Panc1 (cell line): ENCODE results near the gene SLC16A6. TPM values are rescaled to one million over a fixed set of nuclear protein-coding genes. Genes with fewer than 3 reads are reported as not detected.

ENCODE experiments used
- ATAC-seq: fragments of 200-7000 bp; cut with Tn5 transposase; 2 replicates; pipeline ENCODE4 v1.9.1; 2020; ENCODE audit warnings: mild to moderate bottlenecking, moderate library complexity
- BruUV-seq: library from RNA; stranded (reverse); fragments of 400-500 nt; replicated peaks from 2 replicates; lab custom pipeline; 2021; lab: Mats Ljungman, UMichigan
- CTCF ChIA-PET: fragments of 300-600 bp; sonication (Branson Sonifier 250); formaldehyde crosslinking; loops from one replicate; lab custom pipeline; 2022; ENCODE audit warnings: antibody characterized with exemption; lab: Charles Lee
- POLR2A ChIA-PET: fragments of 300-600 bp; sonication (Branson Sonifier 250); formaldehyde crosslinking; loops from one replicate; lab custom pipeline; 2022; ENCODE audit warnings: antibody characterized with exemption; lab: Charles Lee
- DNase-seq: peaks from one replicate; pipeline ENCODE4 v3.0.0-alpha.2; 2010; ENCODE audit warnings: low read depth, low spot score
- H3K27ac ChIP-seq: 2 replicates; pipeline ENCODE4 v1.5.1; 2011; ENCODE audit warnings: mild to moderate bottlenecking, low read length, inconsistent platforms
- H3K27me3 ChIP-seq: fragments of 200-500 bp; sonication (Bioruptor generic); 2 replicates; pipeline ENCODE4 v1.6.0; 2014; ENCODE audit warnings: low read length, inconsistent platforms; ENCODE audit not compliant: control insufficient read depth, insufficient read depth
- H3K36me3 ChIP-seq: fragments of 200-500 bp; sonication (Bioruptor generic); 2 replicates; pipeline ENCODE4 v1.5.1; 2014; ENCODE audit warnings: inconsistent platforms, mild to moderate bottlenecking, low read length, moderate library complexity; ENCODE audit not compliant: control insufficient read depth, insufficient read depth
- H3K4me1 ChIP-seq: 2 replicates; pipeline ENCODE4 v1.5.1; 2011; ENCODE audit warnings: inconsistent platforms, mild to moderate bottlenecking, low read length, moderate library complexity; ENCODE audit not compliant: control insufficient read depth, insufficient read depth
- H3K4me3 ChIP-seq, 2 experiments: 2 replicates each; pipeline ENCODE4 v1.5.1; 2011 to 2012; ENCODE audit warnings: low read depth in 2 of 2, low read length in 2 of 2, mild to moderate bottlenecking in 2 of 2, inconsistent platforms in 1 of 2, moderate library complexity in 1 of 2
- H3K9me3 ChIP-seq: fragments of 200-500 bp; sonication (Bioruptor generic); 2 replicates; pipeline ENCODE4 v1.5.1; 2014; ENCODE audit warnings: low read depth, mild to moderate bottlenecking, inconsistent platforms, low read length, moderate library complexity; ENCODE audit not compliant: control insufficient read depth, insufficient read depth
- POLR2AphosphoS5 ChIP-seq: IDR thresholded peaks from 2 replicates; pipeline ENCODE4 v1.6.1; 2012; ENCODE audit warnings: mild to moderate bottlenecking, low read depth, low read length, moderate library complexity
- SIN3A ChIP-seq: IDR thresholded peaks from 2 replicates; pipeline ENCODE4 v1.6.1; 2012; ENCODE audit warnings: low read depth, mild to moderate bottlenecking, low read length, moderate library complexity, borderline replicate concordance; ENCODE audit not compliant: insufficient read depth
- TCF7L2 ChIP-seq: IDR thresholded peaks from 2 replicates; pipeline ENCODE4 v1.6.1; 2011; ENCODE audit warnings: mild to moderate bottlenecking, low read depth, low read length, inconsistent platforms
- in situ Hi-C: cut with HindIII; loops from 2 replicates; pipeline ENCODE4 v1.10.0; 2016; ENCODE audit warnings: low sequenced_read_pairs, low pct_unique_long_range_greater_than_20kb
- intact Hi-C: fragments of 100-400 bp; cut with micrococcal nuclease; formaldehyde crosslinking; loops from one replicate; pipeline ENCODE4 v1.10.0; 2022; ENCODE audit not compliant: unreplicated experiment
- total RNA-seq: library from RNA; stranded (reverse); gene quantifications from one replicate; pipeline ENCODE4 v1.2.1, GENCODE V29; 2021; ENCODE audit not compliant: unreplicated experiment
- TF ChIP-seq, protein P1 (sequence below): fragments of 450-650 bp; IDR thresholded peaks from 2 replicates; pipeline ENCODE4 v1.5.1; 2017; ENCODE audit warnings: mild to moderate bottlenecking
- TF ChIP-seq, protein P2 (sequence below), 2 experiments: IDR thresholded peaks; 2 replicates each; pipeline ENCODE4 v1.6.1; 2011 to 2012; ENCODE audit warnings: low read depth in 2 of 2, control low read depth in 1 of 2, low read length in 1 of 2, mild to moderate bottlenecking in 1 of 2, moderate library complexity in 1 of 2; ENCODE audit not compliant: insufficient read depth in 1 of 2

SLC16A6 gene
- total RNA-seq, 1 experiment from 2014 or later, result 0.26 TPM

DNA sequence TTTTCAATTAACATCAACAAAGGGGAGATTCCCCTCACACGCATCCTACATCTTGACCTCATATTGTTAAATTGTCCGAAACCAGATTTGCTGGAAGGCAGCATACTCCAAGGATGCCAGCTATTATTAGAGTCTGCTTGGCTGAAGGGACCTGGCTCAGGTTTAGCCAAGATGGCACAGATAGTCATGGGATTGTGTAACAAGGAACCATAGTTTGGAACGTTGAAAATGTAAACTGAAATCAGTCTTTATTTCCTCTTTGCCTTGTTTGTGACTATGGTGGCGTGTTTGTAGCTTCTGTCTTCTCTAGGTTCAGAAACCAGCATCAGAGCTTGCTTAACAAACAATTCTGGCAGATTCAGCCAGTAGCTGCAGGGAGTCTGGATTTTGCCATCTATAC, 6.3 kb upstream of the SLC16A6 start:
- ChIA-PET POLR2A (no interaction called here), CTCF (no interaction called here)
- H3K36me3 ChIP-seq, result no peaks in the 10 kb centered on the region
- no TSS peak for BruUV-seq
- peaks cover 4% of the 10 kb centered on the region for H3K27me3 ChIP-seq
- H3K4me3 ChIP-seq, result no peak overlapping the region
- no peaks in the 10 kb centered on the region for H3K4me1 ChIP-seq
- no peak for DNase-seq
- in situ Hi-C loops (no loop called here), intact Hi-C loops (no loop called here)
- no peak for ATAC-seq
- H3K27ac ChIP-seq, result no peak overlapping the region
- H3K9me3 ChIP-seq, result no peaks in the 10 kb centered on the region
- TF ChIP-seq SIN3A (no peak), POLR2AphosphoS5 (no peak), TCF7L2 (no peak)
- TF ChIP-seq, protein P1, sequence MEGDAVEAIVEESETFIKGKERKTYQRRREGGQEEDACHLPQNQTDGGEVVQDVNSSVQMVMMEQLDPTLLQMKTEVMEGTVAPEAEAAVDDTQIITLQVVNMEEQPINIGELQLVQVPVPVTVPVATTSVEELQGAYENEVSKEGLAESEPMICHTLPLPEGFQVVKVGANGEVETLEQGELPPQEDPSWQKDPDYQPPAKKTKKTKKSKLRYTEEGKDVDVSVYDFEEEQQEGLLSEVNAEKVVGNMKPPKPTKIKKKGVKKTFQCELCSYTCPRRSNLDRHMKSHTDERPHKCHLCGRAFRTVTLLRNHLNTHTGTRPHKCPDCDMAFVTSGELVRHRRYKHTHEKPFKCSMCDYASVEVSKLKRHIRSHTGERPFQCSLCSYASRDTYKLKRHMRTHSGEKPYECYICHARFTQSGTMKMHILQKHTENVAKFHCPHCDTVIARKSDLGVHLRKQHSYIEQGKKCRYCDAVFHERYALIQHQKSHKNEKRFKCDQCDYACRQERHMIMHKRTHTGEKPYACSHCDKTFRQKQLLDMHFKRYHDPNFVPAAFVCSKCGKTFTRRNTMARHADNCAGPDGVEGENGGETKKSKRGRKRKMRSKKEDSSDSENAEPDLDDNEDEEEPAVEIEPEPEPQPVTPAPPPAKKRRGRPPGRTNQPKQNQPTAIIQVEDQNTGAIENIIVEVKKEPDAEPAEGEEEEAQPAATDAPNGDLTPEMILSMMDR, result no peak
- TF ChIP-seq, protein P2, sequence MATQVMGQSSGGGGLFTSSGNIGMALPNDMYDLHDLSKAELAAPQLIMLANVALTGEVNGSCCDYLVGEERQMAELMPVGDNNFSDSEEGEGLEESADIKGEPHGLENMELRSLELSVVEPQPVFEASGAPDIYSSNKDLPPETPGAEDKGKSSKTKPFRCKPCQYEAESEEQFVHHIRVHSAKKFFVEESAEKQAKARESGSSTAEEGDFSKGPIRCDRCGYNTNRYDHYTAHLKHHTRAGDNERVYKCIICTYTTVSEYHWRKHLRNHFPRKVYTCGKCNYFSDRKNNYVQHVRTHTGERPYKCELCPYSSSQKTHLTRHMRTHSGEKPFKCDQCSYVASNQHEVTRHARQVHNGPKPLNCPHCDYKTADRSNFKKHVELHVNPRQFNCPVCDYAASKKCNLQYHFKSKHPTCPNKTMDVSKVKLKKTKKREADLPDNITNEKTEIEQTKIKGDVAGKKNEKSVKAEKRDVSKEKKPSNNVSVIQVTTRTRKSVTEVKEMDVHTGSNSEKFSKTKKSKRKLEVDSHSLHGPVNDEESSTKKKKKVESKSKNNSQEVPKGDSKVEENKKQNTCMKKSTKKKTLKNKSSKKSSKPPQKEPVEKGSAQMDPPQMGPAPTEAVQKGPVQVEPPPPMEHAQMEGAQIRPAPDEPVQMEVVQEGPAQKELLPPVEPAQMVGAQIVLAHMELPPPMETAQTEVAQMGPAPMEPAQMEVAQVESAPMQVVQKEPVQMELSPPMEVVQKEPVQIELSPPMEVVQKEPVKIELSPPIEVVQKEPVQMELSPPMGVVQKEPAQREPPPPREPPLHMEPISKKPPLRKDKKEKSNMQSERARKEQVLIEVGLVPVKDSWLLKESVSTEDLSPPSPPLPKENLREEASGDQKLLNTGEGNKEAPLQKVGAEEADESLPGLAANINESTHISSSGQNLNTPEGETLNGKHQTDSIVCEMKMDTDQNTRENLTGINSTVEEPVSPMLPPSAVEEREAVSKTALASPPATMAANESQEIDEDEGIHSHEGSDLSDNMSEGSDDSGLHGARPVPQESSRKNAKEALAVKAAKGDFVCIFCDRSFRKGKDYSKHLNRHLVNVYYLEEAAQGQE (IDR thresholded peaks at IDR 0.05; ENCODE audit: insufficient read depth in 1 of 2, low read depth in 2 of 2, low read length in 1 of 2), result no peak

DNA sequence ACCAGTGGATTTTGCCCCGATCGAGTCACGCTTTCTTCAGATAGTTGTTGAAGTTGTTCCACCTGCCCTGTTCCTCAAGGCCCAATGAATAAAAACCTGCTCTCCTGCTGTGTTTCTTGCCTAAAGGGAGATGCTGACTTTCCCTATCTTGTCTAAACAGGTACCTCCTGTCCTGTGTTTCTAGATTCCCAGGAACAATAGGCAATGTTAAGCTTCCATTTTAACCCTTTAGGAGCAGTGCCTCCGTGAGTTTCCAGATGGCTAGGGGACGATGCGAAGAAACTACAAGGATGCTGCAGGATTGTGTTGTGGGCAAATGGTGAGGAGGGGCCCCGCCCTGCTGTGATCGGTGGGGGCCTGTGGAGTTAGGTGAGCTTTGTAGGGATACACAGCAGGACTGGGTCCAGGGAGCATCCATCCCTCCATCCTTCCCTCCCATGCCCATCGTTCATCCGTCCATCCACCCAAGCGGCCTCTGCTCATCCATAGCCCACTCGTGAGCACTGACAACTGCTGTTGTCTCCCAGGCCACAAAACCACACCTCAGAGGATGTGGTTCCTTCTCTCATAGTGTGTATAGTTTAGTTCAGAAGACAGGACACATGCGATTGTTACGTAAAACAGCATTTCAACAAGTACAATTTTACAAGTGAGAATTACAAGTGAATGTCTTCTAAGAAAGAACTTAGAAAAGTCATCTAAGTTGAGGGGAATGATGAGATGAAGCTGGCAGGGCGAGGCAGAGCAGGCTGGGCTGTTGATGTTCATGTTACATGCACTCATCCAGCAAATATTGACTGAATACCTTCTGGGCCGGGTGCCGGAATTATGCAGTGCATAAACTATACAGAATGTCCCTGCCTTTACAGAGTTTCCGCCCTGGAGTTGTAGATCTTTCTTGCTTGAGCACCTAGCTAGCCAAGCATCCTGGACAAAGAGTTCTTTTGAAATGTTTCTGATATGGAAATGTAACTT, 5.6 kb upstream of the SLC16A6 start:
- Histone ChIP-seq H3K4me1 (no peaks in the 10 kb centered on the region), H3K27me3 (peaks cover 4% of the 10 kb centered on the region), H3K27ac (no peak overlapping the region), H3K9me3 (no peaks in the 10 kb centered on the region), H3K36me3 (no peaks in the 10 kb centered on the region), H3K4me3 (no peak overlapping the region)
- intact Hi-C loops (no loop called here), in situ Hi-C loops (no loop called here)
- DNase-seq (no peak), ATAC-seq (no peak)
- TF ChIP-seq POLR2AphosphoS5, result no peak
- TF ChIP-seq, protein P1, result no peak
- no peak for TF ChIP-seq SIN3A
- TF ChIP-seq, protein P2 (IDR thresholded peaks at IDR 0.05; ENCODE audit: insufficient read depth in 1 of 2, low read depth in 2 of 2, low read length in 1 of 2), result no peak
- TF ChIP-seq TCF7L2, result no peak
- BruUV-seq, result no TSS peak
- POLR2A ChIA-PET, result no interaction called here
- CTCF ChIA-PET, result no interaction called here
